Breast epithelium (tissue), 3 donors: ENCODE results near the gene DNAL1.

Experiments
- CTCF ChIP-seq, 3 donors: fragments of 450-650 bp; IDR thresholded peaks; one replicate each; pipeline ENCODE4 v1.5.1; 2016 to 2017; ENCODE audit warnings: antibody characterized with exemption in 3 of 3, mild to moderate bottlenecking in 3 of 3, moderate library complexity in 3 of 3
- POLR2A ChIP-seq: fragments of 450-650 bp; IDR thresholded peaks from one replicate; pipeline ENCODE4 v1.6.1; 2016; ENCODE audit warnings: antibody characterized with exemption, mild to moderate bottlenecking, moderate library complexity

- TF ChIP-seq CTCF (IDR thresholded peaks at IDR 0.05) (no peak), POLR2A (no peak)
These were observed 15.7 kb downstream of the DNAL1 start for GRCh38 chr14:73660511-73660910.
